Fibroblast of peridontal ligament (primary cell): ENCODE measurements around the gene WDR54.

ENCODE experiments used
- DNase-seq: peaks from one replicate; pipeline ENCODE4 v3.0.0-alpha.2; 2010; ENCODE audit errors: extremely low read depth

Gene WDR54, protein sequence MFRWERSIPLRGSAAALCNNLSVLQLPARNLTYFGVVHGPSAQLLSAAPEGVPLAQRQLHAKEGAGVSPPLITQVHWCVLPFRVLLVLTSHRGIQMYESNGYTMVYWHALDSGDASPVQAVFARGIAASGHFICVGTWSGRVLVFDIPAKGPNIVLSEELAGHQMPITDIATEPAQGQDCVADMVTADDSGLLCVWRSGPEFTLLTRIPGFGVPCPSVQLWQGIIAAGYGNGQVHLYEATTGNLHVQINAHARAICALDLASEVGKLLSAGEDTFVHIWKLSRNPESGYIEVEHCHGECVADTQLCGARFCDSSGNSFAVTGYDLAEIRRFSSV

DNA sequence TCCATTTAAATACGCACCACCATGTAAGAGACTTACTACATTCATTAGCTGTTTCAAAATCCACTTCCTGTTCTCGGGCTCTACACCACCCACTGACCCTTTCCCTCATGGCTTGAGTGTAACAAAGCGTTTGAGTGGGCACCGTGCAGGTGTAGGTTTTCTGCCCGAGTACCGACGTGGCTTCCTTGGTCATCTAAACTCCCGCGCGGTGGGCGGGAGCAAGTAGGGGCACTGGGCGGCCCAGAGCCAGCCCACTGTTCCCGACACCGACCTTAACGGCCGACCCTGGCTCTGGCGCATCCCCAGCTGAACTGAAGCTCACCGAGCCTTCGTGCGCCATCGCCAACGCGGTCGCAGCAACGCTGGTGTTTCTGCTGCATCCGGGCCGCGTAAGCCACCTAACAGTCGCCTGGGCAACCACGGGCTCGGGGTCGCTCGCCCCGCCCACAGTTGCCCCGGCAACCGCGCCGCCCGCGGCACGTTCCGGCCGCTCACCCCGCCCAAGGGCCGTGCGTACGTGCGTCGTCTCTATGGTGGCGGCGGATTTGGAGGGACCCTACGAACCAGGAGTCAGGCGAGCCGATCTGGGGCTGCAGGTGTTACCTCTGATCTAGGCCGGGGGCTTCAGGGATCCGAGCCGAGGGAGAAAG is at the start of gene WDR54, which contains the start of gene C2orf81:
Gene WDR54 (plus strand): TSS at position 510 of the 650 bp plus-strand sequence. CDS start 424 bp downstream, outside the sequence.
Gene C2orf81 (minus strand): TSS at position 399 of the 650 bp plus-strand sequence. CDS start 59 bp downstream, at position 340.
- peak; percentile 70 for DNase-seq

DNA sequence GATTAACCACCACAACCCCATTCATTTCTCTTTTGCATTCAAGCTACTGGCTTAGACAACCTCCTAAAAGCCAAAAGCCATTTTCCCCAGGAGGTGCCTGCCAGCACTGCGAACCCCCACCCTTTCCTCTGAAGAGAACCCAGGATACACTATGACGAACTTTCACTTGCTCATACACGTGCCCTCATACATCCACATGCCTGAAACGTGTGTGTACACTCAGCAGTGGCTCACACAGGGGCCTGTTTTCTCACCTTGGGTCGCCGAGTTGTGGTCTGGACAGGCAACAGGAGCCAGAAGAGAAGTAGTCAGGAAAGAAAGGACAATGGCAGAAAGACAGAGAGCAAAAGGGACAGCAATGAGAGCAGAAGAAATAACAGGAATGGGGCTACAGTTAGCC is 48.9 kb upstream of the WDR54 start:
- no peak for DNase-seq

DNA sequence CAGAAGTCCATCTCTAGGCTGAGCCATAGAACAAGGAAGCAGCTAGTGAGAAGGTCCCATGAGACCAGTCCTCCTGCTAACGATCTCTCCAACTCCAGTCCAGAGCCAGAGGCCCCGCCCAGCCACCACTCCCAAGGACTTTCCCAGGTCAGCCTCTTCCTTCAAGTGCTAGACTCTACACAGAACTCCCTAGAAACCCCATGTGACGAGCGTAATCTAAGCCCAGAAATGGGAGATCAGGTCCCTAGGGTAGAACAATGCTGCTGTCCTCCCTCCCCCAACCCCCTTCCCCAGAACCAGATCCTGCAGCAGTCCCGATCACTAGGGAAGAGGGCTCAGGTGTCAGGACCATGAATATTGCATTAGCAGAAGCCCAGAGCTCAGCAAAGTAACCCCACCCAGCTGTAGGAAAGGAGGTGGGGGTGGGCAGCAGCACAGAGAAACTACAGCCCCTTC is 48.3 kb upstream of the WDR54 start:
- peak; percentile 49 for DNase-seq

DNA sequence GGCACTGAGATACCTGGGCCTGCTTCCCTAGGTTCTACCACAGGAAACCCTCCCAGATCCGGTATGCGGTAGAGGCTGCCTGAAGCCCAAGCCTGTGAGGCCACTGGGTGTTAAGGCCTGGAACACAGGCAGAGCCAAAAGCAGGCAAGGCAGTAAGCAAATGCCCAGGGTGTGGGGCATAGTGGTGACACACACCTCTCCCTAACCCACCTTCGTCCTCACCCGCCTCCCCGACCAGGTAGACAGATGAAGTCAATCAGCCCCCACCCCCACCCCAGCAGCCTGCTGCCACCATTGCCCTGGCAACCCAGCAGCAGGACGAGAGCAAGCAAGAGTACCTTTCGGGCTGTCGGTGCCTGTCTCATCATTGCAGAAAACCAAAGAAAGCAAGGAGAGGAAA is 47.5 kb upstream of the WDR54 start:
- no peak for DNase-seq

DNA sequence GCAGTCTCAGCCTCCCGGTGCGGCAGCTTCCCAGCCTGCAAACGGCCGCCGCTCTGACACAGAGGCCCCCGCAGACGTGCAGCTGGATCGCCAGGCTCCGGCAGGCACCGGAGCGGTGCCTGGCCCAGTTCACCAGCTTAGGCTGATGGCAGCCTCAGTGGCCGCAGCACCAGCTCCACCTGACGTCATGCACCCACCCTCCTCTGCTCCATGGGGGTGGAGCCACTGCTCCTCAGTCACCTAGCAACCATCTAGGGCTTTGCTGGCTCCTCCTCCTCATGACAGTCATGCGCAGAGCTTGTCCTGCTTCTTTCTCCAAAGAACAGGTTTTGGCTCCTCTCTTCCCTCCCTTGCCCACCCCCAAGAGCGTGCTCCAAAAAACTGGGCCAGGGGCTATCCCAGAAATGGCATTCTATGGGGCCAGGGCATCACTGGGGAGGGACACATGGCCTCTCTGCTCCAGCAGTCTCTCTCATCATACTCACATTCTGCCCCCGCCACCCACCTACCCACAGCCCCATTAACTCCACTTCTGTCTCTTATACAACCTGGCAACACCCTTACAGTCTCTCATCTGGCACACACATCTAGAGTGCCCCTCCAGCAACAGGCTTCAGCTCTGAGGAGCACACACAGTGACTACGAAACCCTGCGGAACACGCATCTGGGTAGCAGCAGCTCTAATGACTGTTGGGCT is 46.9 kb upstream of the WDR54 start:
- DNase-seq = peak; percentile 79

DNA sequence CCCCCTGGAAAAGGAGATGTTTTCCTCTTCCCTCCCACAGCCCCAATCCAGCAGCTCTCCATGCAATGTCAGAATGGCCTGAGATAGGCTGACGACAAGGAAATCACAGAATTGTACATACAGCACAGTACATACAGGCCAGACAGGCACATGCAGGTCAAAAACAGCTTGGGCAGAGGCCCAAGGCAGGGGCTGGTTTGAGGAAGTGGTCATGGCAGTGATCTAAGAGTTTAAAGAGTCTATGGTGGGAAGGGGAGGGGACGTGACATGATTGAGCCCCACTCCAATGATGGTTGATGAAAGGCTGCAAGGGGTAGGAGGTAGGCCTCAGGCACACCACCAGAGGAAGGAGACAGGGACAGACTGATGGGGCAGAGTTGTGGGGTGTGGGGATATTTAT is 45.7 kb upstream of the WDR54 start:
- DNase-seq = no peak

DNA sequence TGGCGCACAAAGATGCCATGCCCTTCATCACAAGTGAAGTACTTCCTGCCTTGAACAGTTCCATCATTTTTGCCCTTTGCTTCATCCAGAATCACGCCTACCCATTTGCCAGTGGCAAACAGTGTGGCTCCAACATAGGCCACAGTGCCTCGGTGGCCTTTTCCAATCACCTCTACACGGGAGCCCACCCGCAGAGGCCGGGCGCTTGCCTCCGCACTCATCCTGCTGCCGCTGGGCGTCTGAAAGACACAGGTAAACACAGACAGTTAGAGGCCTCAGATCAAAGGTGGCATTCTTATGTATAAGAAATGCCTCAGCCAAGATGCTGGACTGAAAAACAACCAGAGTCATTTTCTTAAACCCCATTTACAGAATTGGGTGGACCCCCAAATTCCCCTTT is 43.5 kb upstream of the WDR54 start:
- DNase-seq = no peak

DNA sequence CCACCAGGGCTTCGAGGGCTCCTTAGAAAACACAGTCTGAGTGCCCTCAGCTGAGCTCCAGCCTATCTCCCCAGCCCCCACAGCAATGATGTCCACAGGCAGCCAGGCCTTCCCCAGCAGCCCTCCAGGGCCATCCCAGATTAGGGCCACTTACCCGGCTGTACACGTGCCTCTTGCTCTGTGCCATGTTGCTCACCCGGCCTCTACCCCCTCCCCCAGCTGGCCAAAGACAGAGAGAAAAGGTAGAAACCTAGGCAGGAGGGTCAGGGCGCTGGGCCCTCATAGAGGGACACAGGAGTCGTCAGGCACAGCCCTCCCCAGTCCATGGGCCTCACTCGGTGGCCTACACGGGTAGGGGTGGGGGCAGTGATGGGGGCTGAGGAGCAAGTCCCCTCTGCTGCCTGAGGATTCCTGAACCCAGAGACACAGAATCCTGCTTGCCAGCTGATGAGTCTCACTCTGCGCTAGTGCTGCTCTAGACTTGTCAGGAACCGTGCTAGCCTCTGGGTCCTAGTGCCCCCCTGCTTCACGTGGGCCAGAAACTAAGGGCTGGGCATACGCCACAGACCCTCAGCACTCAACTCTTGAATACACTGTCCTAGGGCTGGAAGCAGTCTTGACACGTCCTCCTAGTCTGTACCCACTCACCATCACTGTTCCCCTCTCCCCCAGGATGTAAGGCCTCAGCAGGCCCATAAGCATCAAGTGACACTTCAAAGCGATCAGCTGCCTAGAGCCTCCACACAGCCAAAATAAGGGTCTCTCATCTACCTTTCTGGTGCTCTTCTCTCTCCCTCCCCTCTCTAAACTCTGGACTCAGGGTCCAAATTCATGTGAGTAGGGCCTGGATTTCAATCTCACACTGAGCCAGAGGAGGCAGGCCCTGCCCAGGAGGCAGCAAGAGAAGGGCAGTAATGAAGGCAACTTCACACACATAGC is 41.4 kb upstream of the WDR54 start, which contains the start of gene DCTN1:
Gene DCTN1 (minus strand): TSS at position 461 of the 939 bp plus-strand sequence. CDS start 274 bp downstream, at position 187.
- DNase-seq = peak; percentile 66

DNA sequence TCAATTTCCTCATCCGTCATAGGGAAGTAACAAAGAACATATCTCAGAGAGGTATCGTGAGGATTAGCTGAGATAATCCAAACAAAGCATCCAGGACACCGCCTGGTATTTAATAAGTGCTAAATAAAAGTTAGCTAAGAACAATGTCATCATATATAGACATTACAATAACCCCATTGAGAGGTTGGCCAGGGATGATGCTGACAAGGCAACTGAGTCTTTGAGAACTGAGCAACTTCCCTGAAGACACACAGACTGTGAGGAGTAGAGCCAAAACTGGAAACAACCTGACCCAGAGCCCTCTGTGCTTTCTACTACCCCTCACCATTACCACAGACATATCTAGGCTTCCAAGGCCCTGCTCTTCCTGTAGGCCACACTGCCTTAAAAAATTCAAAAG is 39.8 kb upstream of the WDR54 start:
- no peak for DNase-seq

DNA sequence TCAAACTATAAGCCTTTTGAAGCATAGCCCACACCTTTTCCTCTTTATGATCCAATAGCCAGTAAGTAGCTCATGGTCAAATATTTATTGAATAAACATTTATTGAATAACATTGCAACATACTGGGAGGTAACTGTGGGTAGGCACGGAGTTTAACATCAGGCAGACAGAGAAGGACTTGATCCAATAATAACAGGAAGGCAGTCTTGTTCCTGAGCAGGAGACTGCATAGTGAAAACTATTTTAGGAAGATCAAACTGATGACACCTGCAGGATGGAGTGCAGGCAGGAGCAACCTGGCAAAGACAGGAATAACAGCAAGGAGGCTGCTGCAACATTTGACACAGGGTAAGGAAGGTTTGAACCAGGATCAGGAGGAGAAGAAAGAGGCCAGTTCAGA is 38.3 kb upstream of the WDR54 start:
- peak; percentile 66 for DNase-seq

DNA sequence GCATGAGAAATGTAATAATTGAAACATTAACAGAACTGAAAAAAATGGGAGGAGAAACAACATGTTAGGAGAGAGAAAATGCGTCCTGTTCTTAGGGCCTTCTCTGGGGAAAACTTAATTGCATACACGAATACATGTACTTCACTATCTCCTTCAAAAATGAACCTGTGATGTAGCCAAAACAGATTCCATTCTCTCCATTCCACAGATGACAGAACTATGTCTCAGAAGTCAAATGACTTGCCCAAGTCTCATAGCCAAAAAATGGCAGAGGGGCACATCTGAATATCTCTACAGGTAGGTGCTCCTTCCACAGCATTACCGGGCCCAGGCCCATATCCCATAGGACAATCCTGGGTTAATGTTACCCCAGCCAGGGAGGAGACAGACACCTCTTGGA is 37.5 kb upstream of the WDR54 start:
- DNase-seq = peak; percentile 31

DNA sequence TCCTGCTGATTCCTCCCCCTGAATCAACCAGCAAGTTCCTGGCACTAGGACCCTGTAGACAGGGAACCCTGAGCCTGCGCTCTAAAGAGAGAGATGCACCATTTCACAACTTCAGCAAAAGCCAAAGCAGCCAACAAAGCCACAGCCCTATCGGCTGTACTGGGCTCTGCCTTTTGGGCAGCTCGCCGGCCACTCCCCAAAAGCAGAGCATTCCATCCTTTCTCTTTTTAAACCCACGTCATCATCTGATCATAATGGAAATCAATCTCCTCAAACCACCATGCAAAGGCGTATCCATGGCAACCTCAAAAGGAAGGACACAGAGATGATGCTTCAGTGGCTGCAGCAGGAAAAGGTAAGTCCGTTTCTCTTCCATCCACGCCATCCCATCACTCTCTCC is 36.1 kb upstream of the WDR54 start:
- peak; percentile 27 for DNase-seq

DNA sequence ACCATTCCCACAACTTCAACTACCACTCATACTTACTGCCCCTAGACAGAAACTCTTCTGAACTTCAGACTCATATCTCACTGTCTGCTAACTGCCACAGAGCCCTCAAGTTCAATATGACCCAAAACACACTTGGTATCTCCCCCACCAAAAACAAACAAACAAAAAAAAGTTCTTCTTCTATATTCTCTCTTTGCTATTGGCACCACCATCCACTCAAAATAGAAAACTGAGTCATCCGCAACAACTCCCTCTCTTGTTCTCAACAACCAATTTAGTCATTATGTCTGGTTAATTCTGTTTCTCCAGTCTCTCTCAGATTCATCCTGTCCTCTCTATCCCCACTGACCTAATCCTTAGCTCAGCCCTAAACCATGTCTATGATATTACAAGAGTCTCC is 34.2 kb upstream of the WDR54 start:
- peak; percentile 59 for DNase-seq

DNA sequence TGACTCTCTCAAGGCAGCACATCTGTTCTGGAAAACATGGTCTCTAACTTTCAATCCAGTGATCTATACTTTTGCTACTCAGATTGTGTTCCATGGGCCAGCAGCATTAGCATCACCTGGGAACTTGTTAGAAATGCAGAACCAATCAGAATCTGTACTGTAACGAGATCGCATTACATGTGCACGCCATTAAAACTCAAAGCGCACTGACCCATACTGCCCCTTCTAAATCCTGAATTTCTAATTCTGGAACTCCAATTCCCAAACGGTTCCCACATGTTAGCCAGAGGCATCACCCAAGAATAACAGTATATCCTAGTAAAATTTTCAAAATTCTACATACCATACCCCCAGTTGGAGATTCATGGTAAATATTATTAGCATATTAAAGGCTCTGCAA is 30.9 kb upstream of the WDR54 start:
- no peak for DNase-seq

DNA sequence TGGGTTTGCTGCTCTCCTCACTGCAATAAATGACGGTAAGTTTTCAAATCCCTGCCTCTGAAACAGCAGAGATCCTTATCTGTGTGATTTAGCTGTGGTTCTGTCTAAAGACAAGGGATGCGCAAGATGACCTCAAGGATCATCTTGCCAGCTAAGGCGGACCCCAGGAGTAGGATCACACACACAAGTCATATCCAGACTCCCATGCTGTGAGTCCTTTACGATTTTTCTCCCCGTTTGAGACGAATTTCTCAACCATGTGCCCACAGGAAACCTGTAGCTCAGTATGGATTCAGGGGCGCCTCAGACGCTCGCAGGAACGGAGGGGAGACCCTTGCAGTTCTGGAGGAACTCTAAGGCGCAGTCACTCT is 30.3 kb upstream of the WDR54 start:
- DNase-seq = peak; percentile 35

DNA sequence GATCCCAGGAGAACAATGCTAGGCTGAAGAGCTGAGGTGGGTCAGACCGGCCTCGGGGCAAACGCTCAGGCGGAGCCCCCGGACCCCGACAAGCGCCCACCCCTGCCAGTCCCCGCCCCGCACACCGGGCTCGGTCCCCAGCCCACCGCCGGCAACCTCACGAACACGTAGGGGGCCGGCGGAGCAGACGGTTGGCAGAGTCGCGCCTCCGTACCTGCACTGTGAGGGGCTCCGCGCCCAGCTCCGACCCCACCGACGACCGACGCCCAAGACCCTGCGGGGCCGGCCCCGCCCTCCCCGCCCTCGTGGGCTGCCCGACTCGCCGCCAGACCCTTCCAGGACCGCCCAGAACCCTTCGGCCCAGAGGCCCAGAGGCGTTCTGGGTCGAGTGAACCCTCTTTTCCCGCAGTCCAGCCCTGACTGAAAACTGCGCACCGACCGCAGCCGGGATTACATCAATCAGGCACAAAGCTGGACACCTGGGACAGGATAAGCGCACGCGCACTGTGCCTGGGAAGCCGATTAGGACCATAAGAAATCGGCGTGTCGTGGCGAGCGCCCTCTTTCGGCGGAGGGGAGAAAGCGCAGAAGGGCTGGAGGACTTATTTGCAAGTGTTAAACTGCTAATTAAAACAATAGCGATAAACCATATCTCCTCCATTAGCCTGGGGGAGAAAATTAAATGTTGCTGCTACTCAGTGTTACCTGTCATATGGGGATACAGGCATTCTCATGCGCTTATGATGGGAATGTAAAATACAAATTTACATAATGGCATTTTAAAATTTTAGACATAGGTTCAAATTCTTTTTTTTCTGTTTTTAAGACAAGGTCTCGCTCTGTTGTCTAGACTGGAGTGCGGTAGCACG is 29.7 kb upstream of the WDR54 start:
- DNase-seq = peak; percentile 90

DNA sequence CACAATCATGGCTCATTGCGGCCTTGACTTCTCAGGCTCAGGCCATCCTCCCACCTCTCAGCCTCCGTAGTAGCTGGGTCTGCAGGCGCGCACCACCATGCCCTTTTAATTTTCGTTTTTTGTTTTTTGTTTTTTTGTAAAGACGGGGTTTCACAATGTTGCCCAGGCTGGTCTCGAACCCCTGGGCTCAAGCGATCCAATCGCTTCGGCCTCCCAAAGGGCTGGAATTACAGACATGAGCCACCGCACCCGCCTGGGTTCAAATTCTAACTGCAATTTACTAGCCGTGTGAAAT is 29.1 kb upstream of the WDR54 start:
- DNase-seq = no peak

DNA sequence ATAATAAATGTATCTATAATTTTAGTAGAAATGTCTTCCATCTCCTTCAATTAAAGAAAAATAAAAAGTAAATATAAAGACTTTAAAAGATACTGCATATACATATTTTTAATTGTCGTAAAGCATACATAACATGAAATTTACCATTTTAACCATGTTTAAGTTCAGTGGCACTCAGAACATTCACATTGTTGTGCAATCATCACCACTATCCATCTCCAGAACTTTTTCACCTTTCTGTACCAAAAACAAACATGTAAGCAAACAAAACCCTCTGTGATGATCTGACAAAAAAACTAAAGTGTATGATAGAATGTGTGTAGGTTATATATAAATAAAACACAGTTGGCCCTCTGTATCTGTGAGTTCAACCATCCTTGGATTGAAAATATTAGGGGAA is 28.0 kb upstream of the WDR54 start:
- DNase-seq = no peak

DNA sequence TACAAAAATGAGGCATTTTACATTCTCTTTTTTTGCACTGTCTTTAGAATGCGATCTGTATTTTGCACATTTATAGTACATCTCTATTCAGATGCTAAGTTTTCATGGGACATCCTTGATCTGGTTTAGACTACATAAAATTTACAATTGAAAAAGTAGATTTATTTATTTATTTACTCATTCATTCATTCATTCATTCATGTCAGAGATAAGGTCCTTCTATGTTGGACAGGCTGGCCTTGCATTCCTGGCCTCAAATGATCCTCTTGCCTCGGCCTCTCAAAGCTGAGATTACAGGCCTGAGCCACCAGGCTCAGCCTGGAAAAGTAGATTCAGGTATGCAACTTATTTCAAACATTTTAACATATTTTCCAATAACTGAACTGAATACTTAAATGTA is 25.4 kb upstream of the WDR54 start:
- DNase-seq = no peak

DNA sequence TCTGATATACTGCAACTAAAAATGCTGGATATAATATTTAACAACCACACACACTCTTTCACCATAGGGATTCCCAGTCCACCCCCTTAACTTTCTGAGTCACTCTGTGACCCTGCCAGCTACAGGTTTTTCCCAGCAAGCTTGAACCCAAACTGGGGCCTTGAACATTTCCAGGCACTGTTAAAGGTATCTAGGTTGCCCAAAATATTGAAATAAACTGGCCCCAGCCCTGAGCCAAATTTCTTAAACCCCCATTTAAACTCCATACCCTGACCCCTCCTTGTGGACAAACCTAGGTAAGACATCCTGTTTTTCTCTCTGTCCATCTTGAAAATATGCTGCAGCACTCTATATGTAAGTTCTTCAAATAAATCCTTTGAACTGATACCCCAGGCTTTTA is 21.7 kb upstream of the WDR54 start:
- peak; percentile 56 for DNase-seq

DNA sequence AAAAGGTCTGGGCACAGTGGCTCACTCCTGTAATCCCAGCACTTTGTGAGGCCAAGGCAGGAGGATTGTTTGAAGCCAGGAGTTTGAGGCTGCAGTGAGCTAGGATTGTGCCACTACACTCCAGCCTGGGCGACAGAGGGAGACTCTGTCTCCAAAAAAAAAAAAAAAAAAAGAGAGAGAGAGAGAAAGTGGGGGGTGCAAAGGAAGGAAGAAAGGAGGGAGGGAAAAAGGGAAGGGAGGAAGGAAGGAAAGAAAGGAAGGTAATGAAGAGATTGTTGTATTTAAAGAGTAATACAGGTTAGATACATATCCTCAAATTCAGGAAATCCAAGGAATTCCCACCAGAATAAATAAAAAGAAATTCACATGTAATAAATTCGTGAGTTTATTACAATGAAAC is 19.6 kb upstream of the WDR54 start:
- DNase-seq = no peak
